ENCODE results near the gene PFKL.

Gene PFKL

DNA sequence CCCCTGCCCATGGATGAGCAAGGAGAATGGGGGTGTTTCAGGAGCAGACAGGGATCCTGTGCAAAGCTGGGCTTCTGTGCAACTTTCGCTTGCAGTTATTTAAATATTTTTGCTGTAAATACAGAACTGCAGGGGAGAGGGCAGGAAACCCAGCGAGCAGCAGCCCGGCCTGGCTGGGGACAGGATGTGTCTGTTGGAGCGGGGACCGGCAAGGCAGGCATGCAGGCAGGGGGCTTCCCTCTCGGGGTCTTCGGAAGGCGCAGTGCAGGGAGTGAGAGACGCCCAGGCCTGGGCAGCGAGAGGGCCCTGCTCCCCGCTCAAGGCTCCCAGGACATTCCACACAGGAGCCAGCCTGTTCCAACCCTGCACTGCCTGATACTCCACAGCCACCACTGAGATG lies 15.9 kb upstream of the PFKL start:
- no peak for DNase-seq (ENCODE audit: low read depth in 1 of 2, low spot score in 1 of 2)
- no peak for TF ChIP-seq JUND (IDR thresholded peaks at IDR 0.05; ENCODE audit: low read depth)
- in situ Hi-C loops (cut with HindIII; ENCODE audit: low pct_unique_long_range_greater_than_20kb, low sequenced_read_pairs) = no loop called here

DNA sequence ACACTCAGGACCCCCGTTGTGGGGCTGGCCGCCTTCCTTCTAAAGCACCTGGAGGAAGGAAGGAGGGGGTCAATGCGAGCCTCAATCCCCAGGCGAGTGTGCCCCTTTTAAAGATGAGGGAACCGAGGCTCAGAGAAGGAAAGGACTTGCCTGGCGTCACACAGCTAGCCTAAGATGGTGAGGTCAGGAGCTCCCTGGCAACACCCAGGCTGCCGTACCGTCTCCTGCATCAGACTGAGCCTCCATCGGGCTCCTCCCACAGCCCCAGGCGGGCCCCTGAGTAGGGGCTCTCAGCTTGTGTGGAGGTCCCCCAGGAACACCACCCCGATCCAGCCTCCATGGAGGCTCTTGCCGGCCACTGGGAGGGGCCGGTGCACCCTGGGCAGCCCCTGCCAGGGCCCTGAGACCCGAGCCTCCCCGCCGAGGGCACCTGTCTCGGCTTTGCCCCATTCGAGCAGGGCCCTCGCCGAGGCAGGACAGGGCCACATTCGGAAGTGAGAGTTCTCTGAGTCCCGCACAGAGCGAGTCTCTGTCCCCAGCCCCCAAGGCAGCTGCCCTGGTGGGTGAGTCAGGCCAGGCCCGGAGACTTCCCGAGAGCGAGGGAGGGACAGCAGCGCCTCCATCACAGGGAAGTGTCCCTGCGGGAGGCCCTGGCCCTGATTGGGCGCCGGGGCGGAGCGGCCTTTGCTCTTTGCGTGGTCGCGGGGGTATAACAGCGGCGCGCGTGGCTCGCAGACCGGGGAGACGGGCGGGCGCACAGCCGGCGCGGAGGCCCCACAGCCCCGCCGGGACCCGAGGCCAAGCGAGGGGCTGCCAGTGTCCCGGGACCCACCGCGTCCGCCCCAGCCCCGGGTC lies 14.5 kb upstream of the PFKL start, which contains the start of gene AIRE:
Gene AIRE (plus strand): TSS at position 739 of the 855 bp plus-strand sequence. CDS start 131 bp downstream, outside the sequence.
- no peak for DNase-seq (ENCODE audit: low read depth in 1 of 2, low spot score in 1 of 2)
- in situ Hi-C loops (cut with HindIII; ENCODE audit: low pct_unique_long_range_greater_than_20kb, low sequenced_read_pairs) = no loop called here
- TF ChIP-seq JUND (IDR thresholded peaks at IDR 0.05; ENCODE audit: low read depth) = no peak

DNA sequence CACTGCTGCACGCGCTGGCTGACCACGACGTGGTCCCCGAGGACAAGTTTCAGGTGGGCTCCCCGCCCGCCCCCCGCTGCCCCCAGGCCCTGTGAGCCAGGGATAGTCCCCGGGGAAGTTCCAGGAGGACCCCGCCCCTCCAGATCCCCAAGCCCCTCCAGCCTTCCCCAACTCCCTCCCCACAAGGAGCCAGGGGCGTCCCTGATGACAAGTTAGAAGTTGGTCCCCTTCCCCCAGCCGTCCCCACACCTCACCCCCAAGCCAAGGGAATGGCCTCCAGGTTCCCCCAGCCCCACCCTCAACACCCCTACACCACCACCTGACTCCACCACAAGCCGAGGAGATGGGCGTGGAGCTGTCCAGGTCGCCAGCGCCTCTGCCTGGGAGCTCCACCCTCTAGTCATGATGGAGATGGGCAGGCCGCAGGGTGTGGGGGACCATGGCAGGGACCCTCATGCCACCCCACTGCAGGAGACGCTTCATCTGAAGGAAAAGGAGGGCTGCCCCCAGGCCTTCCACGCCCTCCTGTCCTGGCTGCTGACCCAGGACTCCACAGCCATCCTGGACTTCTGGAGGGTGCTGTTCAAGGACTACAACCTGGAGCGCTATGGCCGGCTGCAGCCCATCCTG lies 13.7 kb upstream of the PFKL start:
- no peak for TF ChIP-seq JUND (IDR thresholded peaks at IDR 0.05; ENCODE audit: low read depth)
- in situ Hi-C loops (cut with HindIII; ENCODE audit: low pct_unique_long_range_greater_than_20kb, low sequenced_read_pairs) = no loop called here
- no peak for DNase-seq (ENCODE audit: low read depth in 1 of 2, low spot score in 1 of 2)

DNA sequence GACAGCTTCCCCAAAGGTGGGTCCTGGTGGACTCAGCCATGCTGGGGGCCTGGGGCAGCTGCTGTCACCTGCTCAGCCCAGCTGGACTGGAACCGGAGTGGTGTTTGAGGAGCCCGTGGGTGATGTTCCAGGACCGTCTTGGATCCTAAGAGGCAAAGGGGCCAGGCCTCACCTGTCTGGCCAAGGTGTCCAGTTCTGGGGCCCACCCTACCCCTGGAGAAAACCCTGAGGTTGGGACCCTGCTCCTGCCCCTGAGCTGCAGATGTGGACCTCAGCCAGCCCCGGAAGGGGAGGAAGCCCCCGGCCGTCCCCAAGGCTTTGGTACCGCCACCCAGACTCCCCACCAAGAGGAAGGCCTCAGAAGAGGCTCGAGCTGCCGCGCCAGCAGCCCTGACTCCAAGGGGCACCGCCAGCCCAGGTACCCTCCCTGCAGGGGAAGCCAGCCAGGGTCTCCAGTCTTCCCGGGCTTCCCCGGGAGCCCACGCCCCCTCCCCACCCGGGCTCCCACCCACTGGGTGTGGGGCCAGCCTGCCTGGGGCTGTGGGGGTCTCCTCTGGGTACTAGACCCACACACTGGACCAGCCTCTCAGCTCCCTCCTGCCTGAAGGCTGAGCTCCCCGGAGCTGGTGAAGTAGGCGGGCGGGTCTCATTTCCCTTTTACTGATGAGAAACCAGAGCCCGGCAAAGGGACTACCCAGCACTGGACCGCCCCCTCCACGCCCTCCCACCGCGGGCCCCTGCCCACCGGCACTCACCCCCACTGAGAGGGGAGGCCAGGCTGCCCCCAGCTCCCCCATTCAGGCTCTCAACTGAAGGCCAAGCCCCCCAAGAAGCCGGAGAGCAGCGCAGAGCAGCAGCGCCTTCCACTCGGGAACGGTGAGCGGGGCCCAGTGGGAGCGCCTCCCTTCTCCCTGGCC lies 12.9 kb upstream of the PFKL start:
- no peak for DNase-seq (ENCODE audit: low read depth in 1 of 2, low spot score in 1 of 2)
- no peak for TF ChIP-seq JUND (IDR thresholded peaks at IDR 0.05; ENCODE audit: low read depth)
- in situ Hi-C loops (cut with HindIII; ENCODE audit: low pct_unique_long_range_greater_than_20kb, low sequenced_read_pairs) = no loop called here

DNA sequence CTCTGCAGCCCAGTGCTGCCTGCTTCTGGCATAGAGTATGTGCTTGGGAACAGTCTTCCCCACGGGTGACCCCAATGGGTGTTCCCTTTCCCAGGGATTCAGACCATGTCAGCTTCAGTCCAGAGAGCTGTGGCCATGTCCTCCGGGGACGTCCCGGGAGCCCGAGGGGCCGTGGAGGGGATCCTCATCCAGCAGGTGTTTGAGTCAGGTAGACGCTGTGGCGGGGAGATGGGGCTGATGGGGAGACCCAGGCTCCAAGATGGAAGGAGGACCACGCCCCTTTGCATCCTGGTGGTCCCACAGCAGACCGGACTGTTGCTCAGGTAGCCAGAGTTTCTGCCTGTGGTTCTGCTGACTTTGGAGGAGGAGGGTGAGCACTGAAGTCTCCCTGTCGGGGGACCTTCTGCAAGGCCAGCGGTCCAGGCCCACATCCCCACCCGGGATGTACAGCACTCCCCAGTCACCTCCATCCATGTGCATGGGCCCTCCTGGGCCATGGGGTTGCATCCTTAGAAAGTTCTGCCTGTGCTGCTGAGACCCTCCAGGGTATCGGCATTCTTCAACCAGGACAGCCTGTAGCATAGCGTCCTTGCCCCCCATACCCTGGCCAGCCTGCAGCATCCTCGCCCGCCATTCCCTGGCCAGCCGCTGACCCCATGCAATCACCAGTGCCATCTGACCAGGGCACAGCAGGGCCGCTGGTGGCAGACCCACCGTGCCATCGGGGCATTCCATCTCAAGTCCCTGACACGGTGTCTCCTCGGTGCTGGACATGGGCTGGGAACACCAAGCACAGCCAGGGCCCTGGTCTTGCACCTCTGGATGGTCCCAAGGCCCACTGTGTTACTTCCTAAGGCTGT lies 11.4 kb upstream of the PFKL start:
- DNase-seq (ENCODE audit: low read depth in 1 of 2, low spot score in 1 of 2) = no peak
- TF ChIP-seq JUND (IDR thresholded peaks at IDR 0.05; ENCODE audit: low read depth) = no peak
- in situ Hi-C loops (cut with HindIII; ENCODE audit: low pct_unique_long_range_greater_than_20kb, low sequenced_read_pairs) = no loop called here

DNA sequence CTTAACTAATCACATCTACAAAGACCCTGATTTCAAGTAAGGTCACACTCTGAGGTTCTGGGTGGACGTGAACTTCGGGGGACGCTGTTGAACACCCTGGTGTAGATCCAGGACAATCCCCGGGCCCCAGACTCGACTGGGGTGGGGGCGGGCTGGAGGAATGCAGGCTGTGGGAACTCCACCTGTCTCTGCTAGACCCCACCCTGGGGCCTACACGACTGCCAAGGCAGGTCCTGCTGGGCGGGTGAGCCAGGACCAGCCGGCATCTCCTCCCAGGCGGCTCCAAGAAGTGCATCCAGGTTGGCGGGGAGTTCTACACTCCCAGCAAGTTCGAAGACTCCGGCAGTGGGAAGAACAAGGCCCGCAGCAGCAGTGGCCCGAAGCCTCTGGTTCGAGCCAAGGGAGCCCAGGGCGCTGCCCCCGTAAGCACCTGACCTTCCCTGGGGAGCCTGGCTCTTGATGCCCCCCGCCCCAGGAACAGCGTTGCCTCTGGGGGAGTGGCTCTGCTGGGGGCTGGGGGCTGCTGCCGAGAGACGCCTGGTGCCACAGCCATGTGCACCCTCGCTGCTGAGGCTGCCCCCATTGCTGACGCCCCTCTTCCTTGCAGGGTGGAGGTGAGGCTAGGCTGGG lies 10.4 kb upstream of the PFKL start:
- in situ Hi-C loops (cut with HindIII; ENCODE audit: low pct_unique_long_range_greater_than_20kb, low sequenced_read_pairs) = no loop called here
- no peak for DNase-seq (ENCODE audit: low read depth in 1 of 2, low spot score in 1 of 2)
- no peak for TF ChIP-seq JUND (IDR thresholded peaks at IDR 0.05; ENCODE audit: low read depth)

DNA sequence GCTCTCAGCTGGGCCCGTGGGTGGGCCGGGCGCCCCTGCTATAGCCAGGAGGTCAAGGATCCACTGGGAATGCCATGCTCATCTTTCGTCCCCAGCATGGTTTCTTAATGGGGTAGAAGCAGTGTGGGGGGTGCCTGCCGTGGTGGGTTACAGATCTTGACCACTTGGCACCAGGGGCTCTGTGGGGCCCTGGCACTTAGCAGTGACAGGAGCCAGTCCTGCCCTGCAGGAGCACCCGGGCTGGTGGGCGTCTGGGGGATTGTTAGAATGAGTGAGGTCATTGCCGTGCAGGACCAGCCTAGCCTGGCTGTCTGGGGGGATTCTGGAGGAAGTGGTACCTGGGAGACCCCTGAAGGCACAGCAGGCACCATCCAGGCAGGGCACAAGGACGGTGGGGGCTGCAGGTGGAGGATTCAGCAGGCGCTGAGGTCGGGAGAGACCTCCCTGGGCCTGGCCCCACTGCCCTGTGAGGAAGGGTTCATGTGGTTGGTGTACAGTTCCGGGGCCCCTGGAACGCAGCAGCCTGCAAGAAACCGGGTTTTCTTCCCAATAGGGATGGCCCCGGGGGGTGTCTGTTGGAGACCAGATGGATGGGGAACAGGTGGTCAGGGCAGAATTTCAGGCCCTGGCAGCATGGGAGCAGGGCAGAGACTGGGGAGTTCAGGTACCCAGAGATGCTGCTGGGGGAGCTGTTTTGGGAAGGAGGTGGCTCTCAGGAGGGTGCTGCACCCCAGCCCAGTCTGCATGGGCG lies 9.4 kb upstream of the PFKL start:
- no peak for TF ChIP-seq JUND (IDR thresholded peaks at IDR 0.05; ENCODE audit: low read depth)
- in situ Hi-C loops (cut with HindIII; ENCODE audit: low pct_unique_long_range_greater_than_20kb, low sequenced_read_pairs) = no loop called here

DNA sequence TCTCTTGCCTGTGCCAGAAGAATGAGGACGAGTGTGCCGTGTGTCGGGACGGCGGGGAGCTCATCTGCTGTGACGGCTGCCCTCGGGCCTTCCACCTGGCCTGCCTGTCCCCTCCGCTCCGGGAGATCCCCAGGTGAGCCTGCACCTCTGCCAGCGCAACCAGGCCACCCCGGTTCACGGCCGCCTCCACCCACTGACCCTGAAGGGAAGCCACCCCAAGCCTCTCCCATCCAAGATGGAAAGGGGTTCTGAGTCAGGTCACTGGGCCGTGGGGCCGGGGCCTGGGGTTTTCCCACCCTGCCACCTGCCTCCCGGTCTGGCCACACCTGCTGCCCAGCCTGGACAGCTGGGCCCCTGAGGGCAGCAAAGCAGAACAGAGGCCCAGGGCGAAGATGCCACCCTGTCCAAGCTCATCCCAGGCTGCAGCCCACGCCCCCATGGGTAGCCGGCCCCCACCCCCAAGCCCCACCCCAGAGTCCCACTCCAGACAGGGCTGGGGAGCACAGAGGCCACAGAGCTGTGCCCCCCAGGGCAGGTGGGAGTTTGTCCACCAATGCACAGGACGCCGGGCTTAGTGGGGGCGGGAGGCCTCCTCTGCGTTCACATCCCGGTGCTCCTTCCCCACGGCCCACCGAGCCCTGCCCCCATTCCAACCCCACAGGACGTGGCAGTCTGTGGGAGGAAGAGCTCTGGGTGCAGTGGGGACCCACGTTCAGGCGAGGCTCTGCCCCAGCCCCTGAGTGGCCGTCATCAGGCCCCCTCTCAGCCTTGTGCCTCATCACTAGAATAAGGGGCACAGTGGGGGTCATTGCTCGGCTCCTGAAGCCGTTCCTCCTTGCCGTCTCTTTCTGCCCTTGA lies 8.5 kb upstream of the PFKL start:
- in situ Hi-C loops (cut with HindIII; ENCODE audit: low pct_unique_long_range_greater_than_20kb, low sequenced_read_pairs) = no loop called here

More for the DNA sequence above, 9.4 kb upstream of the PFKL start:
- no peak for DNase-seq (ENCODE audit: low read depth in 1 of 2, low spot score in 1 of 2)

DNA sequence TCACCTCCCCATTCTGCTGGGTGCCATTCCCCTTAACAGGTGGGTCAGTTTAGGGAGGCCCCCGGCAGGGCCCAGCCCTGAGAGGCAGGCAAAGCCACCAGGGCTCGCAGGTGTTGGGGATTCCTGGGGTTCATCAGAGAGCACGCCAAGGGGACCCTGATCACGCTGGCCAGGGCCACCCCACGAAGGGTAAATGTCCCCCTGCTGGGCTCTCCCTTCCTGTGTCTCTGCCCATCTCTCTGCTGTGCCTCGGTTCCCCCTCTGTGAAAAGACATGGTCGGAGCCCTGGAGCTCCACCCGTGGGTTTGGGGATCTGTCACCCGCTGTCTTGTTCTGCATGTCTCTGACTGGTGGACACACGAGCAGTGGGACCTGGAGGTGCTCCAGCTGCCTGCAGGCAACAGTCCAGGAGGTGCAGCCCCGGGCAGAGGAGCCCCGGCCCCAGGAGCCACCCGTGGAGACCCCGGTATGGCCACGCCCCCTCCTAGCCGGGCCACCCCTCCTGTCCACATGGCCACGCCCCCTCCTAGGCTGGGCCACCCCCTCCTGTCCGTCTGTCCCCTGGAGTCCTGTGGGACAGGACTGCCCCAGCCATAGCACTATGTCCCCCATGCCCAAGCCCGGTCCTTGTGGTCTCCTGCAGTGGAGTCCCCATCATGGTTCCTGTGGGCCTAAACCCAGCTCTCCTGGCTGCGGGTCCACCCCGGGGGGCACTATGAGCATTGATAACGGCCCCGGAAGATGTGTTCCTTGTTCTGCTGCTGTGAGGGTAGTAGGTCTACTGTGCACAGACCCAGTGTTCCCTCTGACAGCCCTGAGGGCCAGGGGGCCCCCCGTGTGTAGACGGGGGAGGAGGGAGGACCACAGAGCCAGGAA lies 7.7 kb upstream of the PFKL start:
- TF ChIP-seq JUND (IDR thresholded peaks at IDR 0.05; ENCODE audit: low read depth) = no peak
- no peak for DNase-seq (ENCODE audit: low read depth in 1 of 2, low spot score in 1 of 2)
- in situ Hi-C loops (cut with HindIII; ENCODE audit: low pct_unique_long_range_greater_than_20kb, low sequenced_read_pairs) = no loop called here

More for the DNA sequence above, 8.5 kb upstream of the PFKL start:
- no peak for TF ChIP-seq JUND (IDR thresholded peaks at IDR 0.05; ENCODE audit: low read depth)
- no peak for DNase-seq (ENCODE audit: low read depth in 1 of 2, low spot score in 1 of 2)
